HepG2 (cell line): ENCODE data around the gene CDH2. TPM values are rescaled to one million over a fixed set of nuclear protein-coding genes. Genes with fewer than 3 reads are reported as not detected.

Experiments
- HOMEZ ChIP-seq: IDR thresholded peaks from 2 replicates; pipeline ENCODE4 v1.6.1; 2016; ENCODE audit warnings: low read depth
- MTA1 ChIP-seq: sonication (generic); formaldehyde crosslinking; IDR thresholded peaks from 2 replicates; pipeline ENCODE4 v1.4.0; 2020; ENCODE audit warnings: missing genetic modification reagents, mild to moderate bottlenecking, borderline replicate concordance
- SIN3A ChIP-seq: IDR thresholded peaks from 2 replicates; pipeline ENCODE4 v1.6.1; 2011; ENCODE audit warnings: low read depth, mild to moderate bottlenecking, control low read depth, low read length, borderline replicate concordance
- SIX1 ChIP-seq: sonication (generic); formaldehyde crosslinking; IDR thresholded peaks from 2 replicates; pipeline ENCODE4 v1.4.0; 2020; ENCODE audit warnings: missing genetic modification reagents, borderline replicate concordance
- USF2 ChIP-seq, 2 experiments: sonication (generic) in 1 of 2; formaldehyde crosslinking in 1 of 2; IDR thresholded peaks; 2 replicates each; pipeline versions ENCODE4 v1.5.1 to v1.6.1; 2011 to 2020; ENCODE audit warnings: borderline replicate concordance in 1 of 2, low read depth in 1 of 2, low read length in 1 of 2, mild to moderate bottlenecking in 1 of 2, missing genetic modification reagents in 1 of 2, moderate library complexity in 1 of 2
- ZNF407 ChIP-seq: sonication (generic); formaldehyde crosslinking; IDR thresholded peaks from one replicate; pipeline ENCODE4 v1.5.1; 2020; ENCODE audit warnings: mild to moderate bottlenecking, missing genetic modification reagents; ENCODE audit errors: not compliant biosample characterization
- ZNF563 ChIP-seq: sonication (generic); formaldehyde crosslinking; IDR thresholded peaks from 2 replicates; pipeline ENCODE4 v1.8.0; 2022; ENCODE audit warnings: mild to moderate bottlenecking, moderate library complexity, missing genetic modification reagents
- ZNF609 ChIP-seq: sonication (generic); formaldehyde crosslinking; IDR thresholded peaks from 2 replicates; pipeline ENCODE4 v1.4.0; 2020; ENCODE audit warnings: mild to moderate bottlenecking, missing genetic modification reagents, borderline replicate concordance
- ZNF720 ChIP-seq: sonication (generic); formaldehyde crosslinking; IDR thresholded peaks from 2 replicates; pipeline ENCODE4 v1.4.0; 2020; ENCODE audit warnings: missing genetic modification reagents
- ZSCAN12 ChIP-seq: sonication (generic); formaldehyde crosslinking; IDR thresholded peaks from 2 replicates; pipeline ENCODE4 v1.9.0; 2021; ENCODE audit warnings: mild to moderate bottlenecking, missing genetic modification reagents
- ZSCAN31 ChIP-seq: sonication (generic); formaldehyde crosslinking; IDR thresholded peaks from 2 replicates; pipeline ENCODE4 v1.5.0; 2020; ENCODE audit warnings: low read depth, mild to moderate bottlenecking, missing genetic modification reagents
- polyA plus RNA-seq, 8 experiments: library from polyadenylated mRNA; depleted of rRNA in 3 of 8; stranded (reverse) in 7 of 8; unstranded in 1 of 8; fragments of >200 nt; fragmentation: Illumina TruSeq in 4 of 8; extraction: Trizol in 4 of 8; gene quantifications; 2 replicates each; pipeline versions ENCODE4 v1.2.1 to v1.2.3, GENCODE V29; 2011 to 2016; ENCODE audit warnings: low read depth in 4 of 8, missing spikeins in 1 of 8, mixed read lengths in 1 of 8; ENCODE audit not compliant: insufficient read depth in 1 of 8
- total RNA-seq, 5 experiments: library from RNA; depleted of rRNA; stranded (reverse); fragments of >200 nt; fragmentation: Illumina TruSeq; extraction: Trizol; gene quantifications; 2 replicates each; pipeline ENCODE4 v1.2.3, GENCODE V29; 2016; ENCODE audit warnings: low read depth in 1 of 5

Gene CDH2
- total and polyA plus RNA-seq, 2 of the 13 experiments (the other 11 are each of a cell fraction or from before 2014, with no cell fraction given), result 18.6 to 36.1 TPM

- TF ChIP-seq ZNF407 (CRISPR knock-in tag) (no peak), ZNF720 (no peak), MTA1 (CRISPR knock-in tag) (no peak), ZSCAN12 (CRISPR knock-in tag) (no peak), SIN3A (no peak), SIX1 (peak; percentile 94; the same call in 1 of the 2 replicates), ZNF609 (CRISPR knock-in tag) (peak; percentile 78; the same call in 1 of the 2 replicates), HOMEZ (CRISPR knock-in tag) (no peak; the same call in 1 of the 2 replicates), ZSCAN31 (CRISPR knock-in tag) (no peak), USF2 (IDR thresholded peaks at IDR 0.05; ENCODE audit: low read depth, low read length) (no peak), USF2 (CRISPR knock-in tag; IDR thresholded peaks at IDR 0.05; ENCODE audit: borderline replicate concordance) (no peak), ZNF563 (CRISPR knock-in tag) (no peak)
These were observed 9.0 kb downstream of the CDH2 start (continued) for GRCh38 chr18:28167835-28168349.
